SK-N-SH treated with all-trans-retinoic acid at 6 μM for 48 hours (cell line): ENCODE results near the gene DNAJC25.

Experiments
- ARNTL ChIP-seq: fragments of 450-650 bp; formaldehyde crosslinking; IDR thresholded peaks from 2 replicates; pipeline ENCODE4 v1.5.0; 2020; ENCODE audit warnings: low read depth, mild to moderate bottlenecking, moderate library complexity, borderline replicate concordance
- BACH2 ChIP-seq: fragments of 250-450 bp; sonication (Bioruptor Pico); IDR thresholded peaks from 2 replicates; pipeline ENCODE4 v1.9.0; 2021; ENCODE audit warnings: mild to moderate bottlenecking, borderline replicate concordance
- CSDC2 ChIP-seq: fragments of 250-450 bp; sonication (Bioruptor Pico); IDR thresholded peaks from 2 replicates; pipeline ENCODE4 v1.5.0; 2020; ENCODE audit warnings: mild to moderate bottlenecking, moderate library complexity
- RARB ChIP-seq: fragments of 250-450 bp; sonication (Bioruptor Pico); IDR thresholded peaks from 2 replicates; pipeline ENCODE4 v1.8.0; 2021; ENCODE audit warnings: mild to moderate bottlenecking, moderate library complexity
- TF ChIP-seq, protein P1 (sequence below): fragments of 250-450 bp; sonication (Bioruptor Pico); IDR thresholded peaks from 2 replicates; pipeline ENCODE4 v1.8.0; 2021; ENCODE audit warnings: low read depth, mild to moderate bottlenecking, moderate library complexity, borderline replicate concordance
- TF ChIP-seq, protein P2 (sequence below): fragments of 250-450 bp; sonication (Bioruptor Pico); IDR thresholded peaks from 2 replicates; pipeline ENCODE4 v1.5.1; 2020; ENCODE audit warnings: low read depth, mild to moderate bottlenecking, moderate library complexity

DNA sequence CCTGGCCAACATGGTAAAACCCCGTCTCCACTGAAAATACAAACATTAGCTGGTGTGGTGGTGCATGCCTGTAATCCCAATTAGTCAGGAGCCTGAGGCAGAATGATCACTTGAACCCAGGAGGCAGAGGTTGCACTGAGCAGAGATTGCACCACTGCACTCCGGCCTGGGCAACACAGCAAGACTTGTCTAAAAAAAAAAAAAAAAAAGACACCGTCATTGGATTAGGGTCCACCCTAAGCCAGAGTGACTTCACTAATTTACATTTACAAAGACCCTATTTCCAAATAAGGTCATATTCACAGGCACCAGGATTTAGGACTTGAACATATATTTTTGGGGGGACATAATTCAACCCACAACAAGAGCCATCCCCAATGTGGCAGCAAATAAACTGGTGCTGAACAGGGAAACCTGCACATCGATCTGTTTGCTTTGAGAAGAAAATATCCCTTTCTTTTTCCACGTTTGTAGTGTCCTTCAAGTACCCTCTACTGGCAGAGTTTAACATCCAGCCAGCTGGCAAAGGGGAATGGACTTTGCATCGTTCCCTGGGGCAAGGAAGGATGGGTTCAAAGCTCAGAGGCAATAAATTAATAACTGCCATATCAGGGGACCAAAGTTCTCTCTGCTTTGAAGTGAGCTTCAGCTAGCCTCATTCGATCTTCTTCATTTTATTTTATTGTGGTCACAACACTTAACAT is 3.7 kb upstream of the DNAJC25 start:
- TF ChIP-seq, protein P1, sequence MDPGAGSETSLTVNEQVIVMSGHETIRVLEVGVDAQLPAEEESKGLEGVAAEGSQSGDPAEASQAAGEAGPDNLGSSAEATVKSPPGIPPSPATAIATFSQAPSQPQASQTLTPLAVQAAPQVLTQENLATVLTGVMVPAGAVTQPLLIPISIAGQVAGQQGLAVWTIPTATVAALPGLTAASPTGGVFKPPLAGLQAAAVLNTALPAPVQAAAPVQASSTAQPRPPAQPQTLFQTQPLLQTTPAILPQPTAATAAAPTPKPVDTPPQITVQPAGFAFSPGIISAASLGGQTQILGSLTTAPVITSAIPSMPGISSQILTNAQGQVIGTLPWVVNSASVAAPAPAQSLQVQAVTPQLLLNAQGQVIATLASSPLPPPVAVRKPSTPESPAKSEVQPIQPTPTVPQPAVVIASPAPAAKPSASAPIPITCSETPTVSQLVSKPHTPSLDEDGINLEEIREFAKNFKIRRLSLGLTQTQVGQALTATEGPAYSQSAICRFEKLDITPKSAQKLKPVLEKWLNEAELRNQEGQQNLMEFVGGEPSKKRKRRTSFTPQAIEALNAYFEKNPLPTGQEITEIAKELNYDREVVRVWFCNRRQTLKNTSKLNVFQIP (CRISPR knock-in tag), result no peak
- TF ChIP-seq, protein P2, sequence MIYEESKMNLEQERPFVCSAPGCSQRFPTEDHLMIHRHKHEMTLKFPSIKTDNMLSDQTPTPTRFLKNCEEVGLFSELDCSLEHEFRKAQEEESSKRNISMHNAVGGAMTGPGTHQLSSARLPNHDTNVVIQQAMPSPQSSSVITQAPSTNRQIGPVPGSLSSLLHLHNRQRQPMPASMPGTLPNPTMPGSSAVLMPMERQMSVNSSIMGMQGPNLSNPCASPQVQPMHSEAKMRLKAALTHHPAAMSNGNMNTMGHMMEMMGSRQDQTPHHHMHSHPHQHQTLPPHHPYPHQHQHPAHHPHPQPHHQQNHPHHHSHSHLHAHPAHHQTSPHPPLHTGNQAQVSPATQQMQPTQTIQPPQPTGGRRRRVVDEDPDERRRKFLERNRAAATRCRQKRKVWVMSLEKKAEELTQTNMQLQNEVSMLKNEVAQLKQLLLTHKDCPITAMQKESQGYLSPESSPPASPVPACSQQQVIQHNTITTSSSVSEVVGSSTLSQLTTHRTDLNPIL (CRISPR knock-in tag), result no peak
- no peak for TF ChIP-seq BACH2 (CRISPR knock-in tag)
- TF ChIP-seq RARB (CRISPR knock-in tag), result no peak
- no peak for TF ChIP-seq ARNTL
- TF ChIP-seq CSDC2 (CRISPR knock-in tag), result no peak
